ENCODE measurements around the gene NCAPD2. TPM values are rescaled to one million over a fixed set of nuclear protein-coding genes. Genes with fewer than 3 reads are reported as not detected.
"Not testable (repeated sequence)": the region's sequence is repeated elsewhere in the genome, so short reads cannot be mapped to it uniquely, and the experiment has no call there.

Gene NCAPD2
- total and polyA plus RNA-seq, 12 donors = 5.4 to 18.8 (median 12.2) TPM

DNA sequence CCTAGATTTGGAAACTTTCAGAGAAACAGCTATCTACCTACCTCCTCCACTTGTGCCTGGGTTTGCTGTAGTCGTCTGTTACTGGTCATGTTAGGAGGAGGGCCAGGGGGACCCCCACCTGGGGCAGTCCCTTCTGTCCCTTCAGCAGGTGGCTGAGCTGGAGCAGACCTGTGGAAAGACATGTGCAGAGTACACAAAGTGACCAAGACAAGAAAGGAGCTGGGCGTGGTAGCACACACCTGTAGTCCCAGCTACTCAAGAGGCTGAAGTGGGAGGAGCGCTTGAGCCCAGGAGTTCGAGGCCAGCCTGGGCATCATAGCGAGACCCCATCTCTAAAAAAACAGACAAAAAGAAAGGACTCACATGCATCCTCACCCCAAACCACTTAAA, 27.7 kb upstream of the NCAPD2 start:
- Histone ChIP-seq H3K27me3 (no peaks in the 10 kb centered on the region), H3K27ac (no peak overlapping the region), H3K36me3 (peaks cover 0 to 55% (median 33%) of the 10 kb centered on the region in 9 donors), H3K4me3 (no peak overlapping the region), H3K4me1 (peaks cover 7 to 79% (median 23%) of the 10 kb centered on the region in 9 donors), H3K9me3 (no peaks in the 10 kb centered on the region)
- DNase-seq = no peak
- intact Hi-C loops (cut with DNase I) = loop anchor here in 5 of 10 donors (2.0 to 10.0 kb wide), 4 partner anchors 41 to 141 kb away; no protein-coding TSS in a partner anchor
- TF ChIP-seq, protein P1, sequence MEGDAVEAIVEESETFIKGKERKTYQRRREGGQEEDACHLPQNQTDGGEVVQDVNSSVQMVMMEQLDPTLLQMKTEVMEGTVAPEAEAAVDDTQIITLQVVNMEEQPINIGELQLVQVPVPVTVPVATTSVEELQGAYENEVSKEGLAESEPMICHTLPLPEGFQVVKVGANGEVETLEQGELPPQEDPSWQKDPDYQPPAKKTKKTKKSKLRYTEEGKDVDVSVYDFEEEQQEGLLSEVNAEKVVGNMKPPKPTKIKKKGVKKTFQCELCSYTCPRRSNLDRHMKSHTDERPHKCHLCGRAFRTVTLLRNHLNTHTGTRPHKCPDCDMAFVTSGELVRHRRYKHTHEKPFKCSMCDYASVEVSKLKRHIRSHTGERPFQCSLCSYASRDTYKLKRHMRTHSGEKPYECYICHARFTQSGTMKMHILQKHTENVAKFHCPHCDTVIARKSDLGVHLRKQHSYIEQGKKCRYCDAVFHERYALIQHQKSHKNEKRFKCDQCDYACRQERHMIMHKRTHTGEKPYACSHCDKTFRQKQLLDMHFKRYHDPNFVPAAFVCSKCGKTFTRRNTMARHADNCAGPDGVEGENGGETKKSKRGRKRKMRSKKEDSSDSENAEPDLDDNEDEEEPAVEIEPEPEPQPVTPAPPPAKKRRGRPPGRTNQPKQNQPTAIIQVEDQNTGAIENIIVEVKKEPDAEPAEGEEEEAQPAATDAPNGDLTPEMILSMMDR (IDR thresholded peaks at IDR 0.05) = no peak
- no peak for ATAC-seq
- WGBS, 2 donors = 95 to 96% methylated on average over 5 of the region's 5 CpGs

DNA sequence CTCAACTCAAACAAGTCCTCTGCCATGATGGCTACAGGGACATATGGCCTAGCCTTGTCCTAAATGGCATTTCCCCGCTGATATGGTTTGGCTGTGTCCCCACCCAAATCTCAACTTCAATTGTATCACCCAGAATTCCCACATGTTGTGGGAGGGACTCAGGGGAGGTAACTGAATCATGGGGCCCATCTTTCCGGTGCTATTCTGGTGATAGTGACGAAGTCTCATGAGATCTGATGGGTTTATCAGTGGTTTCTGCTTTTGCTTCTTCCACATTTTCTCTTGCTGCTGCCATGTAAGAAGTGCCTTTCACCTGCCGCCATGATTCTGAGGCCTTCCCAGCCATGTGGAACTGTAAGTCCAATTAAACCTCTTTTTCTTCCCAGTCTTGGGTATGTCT, 27.2 kb upstream of the NCAPD2 start:
- not testable (repeated sequence) for H3K27me3 ChIP-seq, DNase-seq, H3K9me3 ChIP-seq, H3K4me3 ChIP-seq, ATAC-seq, H3K27ac ChIP-seq
- intact Hi-C loops (cut with DNase I) = loop anchor here in 5 of 10 donors (2.0 to 10.0 kb wide), 4 partner anchors 42 to 142 kb away; no protein-coding TSS in a partner anchor
- Histone ChIP-seq H3K4me1 (peaks cover 7 to 79% (median 21%) of the 10 kb centered on the region in 9 donors), H3K36me3 (peaks cover 0 to 49% (median 32%) of the 10 kb centered on the region in 9 donors)
- WGBS, 2 donors = 80 to 90% methylated on average over 4 of the region's 4 CpGs

DNA sequence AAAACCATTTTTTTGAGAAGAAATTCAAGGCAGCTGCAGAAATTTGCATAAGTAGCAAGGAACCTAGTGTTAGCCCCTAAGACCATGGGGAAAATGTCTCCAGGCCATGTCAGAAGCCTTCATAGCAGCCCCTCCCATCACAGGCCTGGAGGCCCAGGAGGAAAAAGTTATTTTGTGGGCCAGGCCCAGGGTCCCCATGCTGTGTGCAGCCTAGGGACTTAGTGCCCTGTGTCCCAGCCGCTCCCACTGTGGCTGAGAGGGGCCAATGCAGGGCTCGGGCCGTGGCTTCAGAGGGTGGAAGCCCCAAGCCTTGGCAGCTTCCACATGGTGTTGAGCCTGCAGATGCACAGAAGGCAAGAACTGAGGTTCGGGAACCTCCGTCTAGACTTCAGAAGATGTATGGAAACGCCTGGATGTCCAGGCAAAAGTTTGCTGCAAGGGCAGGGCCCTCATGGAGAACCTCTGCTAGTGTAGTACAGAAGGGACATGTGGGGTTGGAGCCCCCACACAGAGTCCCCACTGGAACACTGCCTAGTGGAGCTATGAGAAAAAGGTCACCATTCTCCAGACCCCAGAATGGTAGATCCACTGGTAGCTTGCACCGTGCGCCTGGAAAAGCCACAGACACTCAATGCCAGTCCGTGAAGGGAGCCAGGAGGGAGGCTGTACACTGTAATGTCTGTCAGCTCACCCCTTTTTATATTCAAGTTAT, 26.2 kb upstream of the NCAPD2 start:
- intact Hi-C loops (cut with DNase I) = loop anchor here in 5 of 10 donors (2.0 to 10.0 kb wide), 4 partner anchors 43 to 143 kb away; no protein-coding TSS in a partner anchor
- not testable (repeated sequence) for H3K4me3 ChIP-seq, DNase-seq, H3K27ac ChIP-seq, ATAC-seq, H3K9me3 ChIP-seq, H3K27me3 ChIP-seq
- WGBS, 2 donors = 93 to 98% methylated on average over 9 of the region's 9 CpGs
- peaks cover 0 to 40% (median 22%) of the 10 kb centered on the region in 9 donors for H3K36me3 ChIP-seq
- peaks cover 4 to 71% (median 21%) of the 10 kb centered on the region in 9 donors for H3K4me1 ChIP-seq

DNA sequence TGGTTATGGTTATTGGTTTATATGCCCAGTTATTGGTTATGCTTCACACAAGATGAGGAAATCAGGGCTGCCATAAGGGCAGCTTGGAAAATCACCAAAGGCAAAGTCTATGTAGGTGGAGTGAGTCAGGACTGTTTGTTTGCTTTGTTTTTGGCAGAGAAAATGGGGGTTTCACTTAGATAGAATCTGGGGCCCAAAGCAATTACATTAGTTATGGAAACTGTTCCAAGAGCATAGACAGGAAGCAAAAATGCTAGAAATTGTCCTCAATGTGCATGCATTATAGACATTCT, 25.7 kb upstream of the NCAPD2 start:
- no peak for DNase-seq
- Histone ChIP-seq H3K27me3 (no peaks in the 10 kb centered on the region), H3K27ac (no peak overlapping the region), H3K36me3 (peaks cover 0 to 35% (median 17%) of the 10 kb centered on the region in 9 donors), H3K9me3 (no peaks in the 10 kb centered on the region), H3K4me3 (no peak overlapping the region), H3K4me1 (peaks cover 4 to 66% (median 21%) of the 10 kb centered on the region in 9 donors)
- intact Hi-C loops (cut with DNase I) = loop anchor here in 4 of 10 donors (5.0 to 10.0 kb wide), 3 partner anchors 69 to 143 kb away; no protein-coding TSS in a partner anchor
- TF ChIP-seq, protein P1 (IDR thresholded peaks at IDR 0.05) = no peak
- no peak for ATAC-seq

DNA sequence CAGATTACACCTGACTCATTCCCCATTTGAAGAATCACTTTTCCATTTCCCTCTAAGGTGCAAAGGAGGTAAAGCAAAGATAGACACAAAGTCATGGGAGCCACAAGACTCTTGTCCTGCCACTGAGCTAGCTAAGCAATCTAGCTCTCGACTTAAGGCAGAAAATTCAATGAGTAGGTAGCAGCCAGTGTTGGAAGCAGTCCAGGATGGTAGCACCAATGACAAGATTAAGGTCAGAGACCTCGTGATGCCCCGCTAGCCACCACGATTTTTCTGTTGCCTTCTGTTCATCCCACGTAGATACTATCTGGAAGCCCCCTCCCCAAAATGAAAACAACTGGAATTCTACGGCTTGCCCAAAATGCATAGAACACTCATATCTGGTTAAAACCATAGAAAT, 24.8 kb upstream of the NCAPD2 start:
- intact Hi-C loops (cut with DNase I) = loop anchor here in 4 of 10 donors (5.0 to 10.0 kb wide), 3 partner anchors 68 to 144 kb away; no protein-coding TSS in a partner anchor
- Histone ChIP-seq H3K9me3 (no peaks in the 10 kb centered on the region), H3K27me3 (no peaks in the 10 kb centered on the region), H3K4me3 (peak overlapping the region in 6 of 10 donors; percentile 65 to 78 (median 72)), H3K36me3 (peaks cover 0 to 26% (median 9%) of the 10 kb centered on the region in 9 donors), H3K4me1 (peaks cover 4 to 57% (median 21%) of the 10 kb centered on the region in 9 donors), H3K27ac (peak overlapping the region in 2 of 10 donors; percentile 7 to 93)
- TF ChIP-seq, protein P1 (IDR thresholded peaks at IDR 0.05) = no peak
- WGBS, 2 donors = 57 to 68% methylated on average over 6 of the region's 6 CpGs
- DNase-seq = no peak
- no peak for ATAC-seq

All from heart right ventricle (tissue), 16 donors.